RWPE1 (cell line): ENCODE data around the gene MBP.

Experiments used
- CTCF ChIA-PET: fragments of 350-600 bp; sonication (Branson Sonifier 250); formaldehyde crosslinking; extraction: SDS; loops from one replicate; lab custom pipeline; 2021; lab: Yijun Ruan, JAX
- POLR2A ChIA-PET: fragments of 400-600 bp; formaldehyde crosslinking; extraction: SDS; loops from one replicate; lab custom pipeline; 2020; ENCODE audit warnings: antibody characterized with exemption; ENCODE audit not compliant: low non-redundant PET; lab: Yijun Ruan, JAX
- DNase-seq: peaks from one replicate; pipeline ENCODE4 v3.0.0; 2012; ENCODE audit warnings: low spot score
- H3K27ac ChIP-seq: fragments of 450-650 bp; 2 replicates; pipeline ENCODE4 v1.5.1; 2017
- CTCF ChIP-seq: fragments of 450-650 bp; conservative IDR thresholded peaks from 2 replicates; pipeline ENCODE4 v1.5.1; 2017; ENCODE audit warnings: low read depth, mild to moderate bottlenecking

MBP gene

GRCh38 chr18:77151772-77152520 is 19.4 kb upstream of the MBP start:
- no peak for TF ChIP-seq CTCF
- POLR2A ChIA-PET, result no interaction called here
- no peak overlapping the region for H3K27ac ChIP-seq
- CTCF ChIA-PET, result no interaction called here
- no peak for DNase-seq

GRCh38 chr18:77151033-77151771 is 18.6 kb upstream of the MBP start:
- no peak for DNase-seq
- ChIA-PET CTCF (no interaction called here), POLR2A (no interaction called here)
- no peak for TF ChIP-seq CTCF
- no peak overlapping the region for H3K27ac ChIP-seq

- no peak overlapping the region for H3K27ac ChIP-seq
- POLR2A ChIA-PET, result no interaction called here
- no peak for TF ChIP-seq CTCF
- CTCF ChIA-PET, result no interaction called here
- DNase-seq, result no peak
Measured at GRCh38 chr18:77150588-77150987, 18.0 kb upstream of the MBP start.

- no peak for DNase-seq
- ChIA-PET POLR2A (no interaction called here), CTCF (no interaction called here)
- no peak for TF ChIP-seq CTCF
- H3K27ac ChIP-seq, result no peak overlapping the region
Measured at GRCh38 chr18:77148289-77148688, 15.7 kb upstream of the MBP start.

GRCh38 chr18:77147418-77147852 is 14.9 kb upstream of the MBP start:
- no peak for DNase-seq
- no peak overlapping the region for H3K27ac ChIP-seq
- ChIA-PET POLR2A (no interaction called here), CTCF (no interaction called here)
- no peak for TF ChIP-seq CTCF

- CTCF ChIA-PET, result interaction anchor here (0.6 kb wide), 1 partner anchor 1191 kb away, joined by 3 read pairs; no protein-coding TSS in a partner anchor
- DNase-seq, result peak; percentile 14
- H3K27ac ChIP-seq, result peak overlapping the region; percentile 51
- POLR2A ChIA-PET, result no interaction called here
- no peak for TF ChIP-seq CTCF
Measured at GRCh38 chr18:77146249-77147080, 13.9 kb upstream of the MBP start.
